H7 (cell line): ENCODE measurements around the gene FAM98A. TPM values are rescaled to one million over a fixed set of nuclear protein-coding genes. Genes with fewer than 3 reads are reported as not detected.

Experiments
- total RNA-seq: library from RNA; depleted of rRNA; stranded (reverse); fragments of >200 nt; shearing (Covaris generic); gene quantifications from 2 replicates; pipeline ENCODE4 v1.2.3, GENCODE V29; 2014; rRNA removed

The FAM98A gene
- total RNA-seq, 1 experiment from 2014 or later: 27.7 TPM

Other genes with a start within 250 kb of the FAM98A start
- 0.03 TPM in 1 of 2 replicates, not detected in the other for gene RASGRP3, start 122.7 kb downstream of the FAM98A start, total RNA-seq